HG02943 (cell line): Measurements from ENCODE around the gene RPS6KB2.

Source experiments
- ATAC-seq: cut with Tn5 transposase; IDR thresholded peaks from one replicate; pipeline ENCODE4 v1.9.1; 2021; ENCODE audit warnings: mild to moderate bottlenecking, low read depth, moderate library complexity; ENCODE audit not compliant: unreplicated experiment

RPS6KB2 gene

GRCh38 chr11:67484847-67485311, 56.6 kb downstream of the RPS6KB2 start:
- ATAC-seq = no peak
